IMR-90 (cell line): ENCODE results near the gene TNIP2. TPM values are rescaled to one million over a fixed set of nuclear protein-coding genes. Genes with fewer than 3 reads are reported as not detected.

Experiments used
- ATAC-seq: fragments of 200-7000 bp; cut with Tn5 transposase; 2 replicates; pipeline ENCODE4 v1.9.1; 2020; ENCODE audit warnings: low read depth, mild to moderate bottlenecking, moderate library complexity
- BruUV-seq: library from RNA; stranded (reverse); fragments of 400-500 nt; replicated peaks from 2 replicates; lab custom pipeline; 2021; lab: Mats Ljungman, UMichigan
- CTCF ChIA-PET: fragments of 300-600 bp; formaldehyde crosslinking; extraction: SDS; loops from one replicate; lab custom pipeline; 2021; ENCODE audit warnings: antibody characterized with exemption; lab: Yijun Ruan, JAX
- POLR2A ChIA-PET: fragments of 300-600 bp; sonication (Branson Sonifier 250); formaldehyde crosslinking; loops from one replicate; lab custom pipeline; 2022; ENCODE audit warnings: antibody characterized with exemption; ENCODE audit not compliant: unreplicated experiment; lab: Charles Lee
- DNase-seq: peaks from one replicate; pipeline ENCODE4 v3.0.0; 2013
- H2AFZ ChIP-seq: replicated peaks from 2 replicates; pipeline ENCODE3; 2013; ENCODE audit warnings: low read length, mild to moderate bottlenecking; ENCODE audit not compliant: poor library complexity
- H2AK5ac ChIP-seq: 2 replicates; pipeline ENCODE4 v1.6.1; 2013; ENCODE audit warnings: low read depth, low read length, inconsistent platforms
- H2AK9ac ChIP-seq: replicated peaks from 2 replicates; pipeline ENCODE3; 2013; ENCODE audit warnings: mild to moderate bottlenecking, low read depth, low read length, moderate library complexity; ENCODE audit not compliant: poor library complexity
- H2BK120ac ChIP-seq: 2 replicates; pipeline ENCODE4 v1.6.1; 2013; ENCODE audit warnings: low read depth, low read length, inconsistent platforms
- H2BK15ac ChIP-seq: 3 replicates; pipeline ENCODE4 v1.6.1; 2013; ENCODE audit warnings: low read depth, low read length, inconsistent platforms
- H2BK20ac ChIP-seq: 2 replicates; pipeline ENCODE4 v1.6.1; 2013; ENCODE audit warnings: low read depth, mild to moderate bottlenecking, inconsistent platforms, low read length, moderate library complexity
- H2BK5ac ChIP-seq: 2 replicates; pipeline ENCODE4 v1.6.1; 2013; ENCODE audit warnings: mild to moderate bottlenecking, low read depth, low read length, inconsistent platforms; ENCODE audit not compliant: poor library complexity, severe bottlenecking
- H3K14ac ChIP-seq: replicated peaks from 2 replicates; pipeline ENCODE4 v1.6.1; 2013; ENCODE audit warnings: low read depth, low read length, inconsistent platforms
- H3K18ac ChIP-seq: 2 replicates; pipeline ENCODE4 v1.6.1; 2013; ENCODE audit warnings: low read depth, low read length, control low read depth
- H3K23ac ChIP-seq: 2 replicates; pipeline ENCODE4 v1.6.1; 2013; ENCODE audit warnings: low read depth, low read length, inconsistent platforms
- H3K27ac ChIP-seq: 2 replicates; pipeline ENCODE4 v1.5.1; 2013; ENCODE audit warnings: mild to moderate bottlenecking, control low read depth, low read length; ENCODE audit not compliant: insufficient read depth
- H3K27me3 ChIP-seq: 2 replicates; pipeline ENCODE4 v1.6.1; 2013; ENCODE audit warnings: low read length; ENCODE audit not compliant: control insufficient read depth, insufficient read depth
- H3K36me3 ChIP-seq: 2 replicates; pipeline ENCODE4 v1.6.1; 2013; ENCODE audit warnings: low read length, mixed read lengths; ENCODE audit not compliant: control insufficient read depth, insufficient read depth
- H3K4ac ChIP-seq: 2 replicates; pipeline ENCODE4 v1.6.1; 2013; ENCODE audit warnings: low read depth, low read length, inconsistent platforms
- H3K4me1 ChIP-seq: 2 replicates; pipeline ENCODE4 v1.6.1; 2013; ENCODE audit warnings: low read length, mixed read lengths; ENCODE audit not compliant: control insufficient read depth, insufficient read depth
- H3K4me2 ChIP-seq: 2 replicates; pipeline ENCODE4 v1.6.1; 2013; ENCODE audit warnings: low read depth, mild to moderate bottlenecking, control low read depth, low read length, moderate library complexity
- H3K4me3 ChIP-seq: 2 replicates; pipeline ENCODE4 v1.5.1; 2013; ENCODE audit warnings: low read depth, mild to moderate bottlenecking, control low read depth, low read length, moderate library complexity; ENCODE audit not compliant: insufficient read depth
- H3K56ac ChIP-seq: 2 replicates; pipeline ENCODE4 v1.6.1; 2013; ENCODE audit warnings: low read length, inconsistent platforms; ENCODE audit not compliant: insufficient read depth; ENCODE audit errors: extremely low read depth
- H3K79me1 ChIP-seq, 2 experiments: 2 replicates each; pipeline ENCODE4 v1.6.1; 2013; ENCODE audit warnings: low read length in 2 of 2, inconsistent platforms in 1 of 2, low read depth in 1 of 2
- H3K9ac ChIP-seq: 2 replicates; pipeline ENCODE4 v1.6.1; 2013; ENCODE audit warnings: low read depth, low read length, control low read depth
- H3K9me1 ChIP-seq: 2 replicates; pipeline ENCODE4 v1.6.1; 2013; ENCODE audit warnings: low read length, inconsistent platforms; ENCODE audit not compliant: insufficient read depth
- H3K9me3 ChIP-seq: 2 replicates; pipeline ENCODE4 v1.6.1; 2013; ENCODE audit warnings: low read length; ENCODE audit not compliant: control insufficient read depth, insufficient read depth
- H4K20me1 ChIP-seq: 2 replicates; pipeline ENCODE4 v1.6.1; 2013; ENCODE audit warnings: low read length, inconsistent platforms; ENCODE audit not compliant: insufficient read depth
- H4K5ac ChIP-seq: 2 replicates; pipeline ENCODE4 v1.6.1; 2013; ENCODE audit warnings: mild to moderate bottlenecking, low read depth, low read length, control low read depth
- H4K8ac ChIP-seq, 2 experiments: 2 replicates each; pipeline ENCODE4 v1.6.1; 2013; ENCODE audit warnings: low read depth in 2 of 2, low read length in 2 of 2, control low read depth in 1 of 2, inconsistent platforms in 1 of 2
- H4K91ac ChIP-seq: 2 replicates; pipeline ENCODE4 v1.6.1; 2013; ENCODE audit warnings: low read depth, low read length, inconsistent platforms; ENCODE audit not compliant: insufficient read depth
- BHLHE40 ChIP-seq: fragments of 150-350 bp; IDR thresholded peaks from 2 replicates; pipeline ENCODE4 v1.6.1; 2016; ENCODE audit warnings: mild to moderate bottlenecking, low read depth, low read length
- CHD1 ChIP-seq: IDR thresholded peaks from 2 replicates; pipeline ENCODE4 v1.6.1; 2012; ENCODE audit warnings: low read depth, low read length, improper control_type of control experiment
- CTCF ChIP-seq: conservative IDR thresholded peaks from 2 replicates; pipeline ENCODE4 v1.5.1; 2012; ENCODE audit warnings: mild to moderate bottlenecking, low read depth, low read length, improper control_type of control experiment
- FOS ChIP-seq: fragments of 150-350 bp; IDR thresholded peaks from 2 replicates; pipeline ENCODE4 v1.6.1; 2016; ENCODE audit warnings: low read depth, low read length
- MAFK ChIP-seq: IDR thresholded peaks from 2 replicates; pipeline ENCODE4 v1.6.1; 2012; ENCODE audit warnings: low read depth, low read length, improper control_type of control experiment
- MAZ ChIP-seq: IDR thresholded peaks from 2 replicates; pipeline ENCODE4 v1.6.1; 2012; ENCODE audit warnings: low read depth, mild to moderate bottlenecking, low read length, improper control_type of control experiment, moderate library complexity, borderline replicate concordance
- NFE2L2 ChIP-seq: fragments of 150-350 bp; IDR thresholded peaks from 2 replicates; pipeline ENCODE4 v1.6.1; 2016; ENCODE audit warnings: low read depth, mild to moderate bottlenecking, low read length
- POLR2A ChIP-seq: IDR thresholded peaks from 2 replicates; pipeline ENCODE4 v1.6.1; 2012; ENCODE audit warnings: mild to moderate bottlenecking, low read depth, low read length
- RAD21 ChIP-seq: IDR thresholded peaks from 2 replicates; pipeline ENCODE4 v1.6.1; 2012; ENCODE audit warnings: low read length, improper control_type of control experiment
- RCOR1 ChIP-seq: IDR thresholded peaks from 2 replicates; pipeline ENCODE4 v1.6.1; 2012; ENCODE audit warnings: mild to moderate bottlenecking, low read length, improper control_type of control experiment; ENCODE audit not compliant: insufficient replicate concordance
- RFX5 ChIP-seq: IDR thresholded peaks from 2 replicates; pipeline ENCODE4 v1.8.0; 2012; ENCODE audit warnings: low read depth, mild to moderate bottlenecking, low read length, moderate library complexity
- SMC3 ChIP-seq: fragments of 150-350 bp; IDR thresholded peaks from 2 replicates; pipeline ENCODE4 v1.6.1; 2016; ENCODE audit warnings: low read depth, mild to moderate bottlenecking, antibody characterized with exemption, low read length, moderate library complexity
- WGBS, 2 experiments: methylation state at CpG; one replicate each; pipeline versions ENCODE4 v1.1.5 to v1.1.7; 2013; ENCODE audit warnings: missing lambda C conversion rate in 2 of 2; ENCODE audit not compliant: insufficient read length in 1 of 2; ENCODE audit errors: extremely low coverage in 2 of 2; 5-methylcytosine and 5-hydroxymethylcytosine counted together
- dilution Hi-C: fragments of 300-500 bp; cut with HindIII; formaldehyde crosslinking; loops from one replicate; pipeline ENCODE4 v1.14.3; 2018; ENCODE audit warnings: low sequenced_read_pairs; ENCODE audit not compliant: unreplicated experiment
- in situ Hi-C: fragments of 300-500 bp; cut with MboI; formaldehyde crosslinking; loops from 3 replicates; pipeline ENCODE4 v1.14.3; 2019; ENCODE audit warnings: low sequenced_read_pairs, inconsistent platforms, mixed read lengths
- intact Hi-C: fragments of 100-400 bp; cut with micrococcal nuclease; formaldehyde crosslinking; loops from 2 replicates; pipeline ENCODE4 v1.10.0; 2022
- polyA plus RNA-seq, 3 experiments: library from polyadenylated mRNA; depleted of rRNA; stranded (reverse); fragments of >200 nt; gene quantifications; 2 replicates each; pipeline ENCODE4 v1.2.3, GENCODE V29; 2012; ENCODE audit warnings: low replicate concordance in 1 of 3
- total RNA-seq: library from RNA; depleted of rRNA; stranded (reverse); fragments of >200 nt; gene quantifications from 2 replicates; pipeline ENCODE4 v1.2.3, GENCODE V29; 2012

TNIP2 gene
- total and polyA plus RNA-seq, 2 of the 4 experiments (the other 2 are of a cell fraction): 33.3 to 38.5 TPM

- BruUV-seq: no TSS peak
- in situ Hi-C loops: no loop called here
- H3K9ac ChIP-seq: no peak overlapping the region
- peaks cover 0 to 68% of the 10 kb centered on the region in 2 experiments for H3K79me1 ChIP-seq
- no peak overlapping the region for H3K18ac ChIP-seq
- H2BK20ac ChIP-seq: no peak overlapping the region
- peaks cover 5% of the 10 kb centered on the region; the same call in 1 of the 2 replicates for H3K9me1 ChIP-seq
- 0 out of 2 replicates have a peak, but pooled peaks cover 2% of the 10 kb centered on the region for H3K36me3 ChIP-seq
- H4K91ac ChIP-seq: no peak overlapping the region
- H3K56ac ChIP-seq: no peak overlapping the region
- peaks cover 29% of the 10 kb centered on the region for H3K4me1 ChIP-seq
- H2BK5ac ChIP-seq: no peak overlapping the region
- TF ChIP-seq MAZ: no peak
- no peak for TF ChIP-seq BHLHE40
- no peak for TF ChIP-seq FOS
- no peak for TF ChIP-seq RAD21
- TF ChIP-seq SMC3: no peak
- no peak for TF ChIP-seq POLR2A
- no peak for TF ChIP-seq RFX5
- no peak for TF ChIP-seq MAFK
- TF ChIP-seq CTCF: no peak
- TF ChIP-seq RCOR1: no peak
- no peak for TF ChIP-seq NFE2L2
- TF ChIP-seq CHD1: no peak
- H3K27ac ChIP-seq: no peak overlapping the region
- no peaks in the 10 kb centered on the region for H3K27me3 ChIP-seq
- dilution Hi-C loops: no loop called here
- DNase-seq: no peak
- H4K20me1 ChIP-seq: peaks cover 9% of the 10 kb centered on the region; the same call in 1 of the 2 replicates
- no peak overlapping the region for H2BK15ac ChIP-seq
- no peak overlapping the region for H2AK5ac ChIP-seq
- ChIA-PET POLR2A (no interaction called here), CTCF (no interaction called here)
- no peak overlapping the region for H2AK9ac ChIP-seq
- H3K9me3 ChIP-seq: no peaks in the 10 kb centered on the region
- ATAC-seq: no peak
- intact Hi-C loops: no loop called here
- no peak overlapping the region for H2AFZ ChIP-seq
- no peak overlapping the region for H4K5ac ChIP-seq
- H3K4me2 ChIP-seq: no peak overlapping the region
- no peak overlapping the region for H3K4ac ChIP-seq
- 92% methylated on average over 6 of the region's 10 CpGs; no CpG with 5 or more reads in 1 of the 2 experiments for WGBS, 2 experiments
- H2BK120ac ChIP-seq: no peak overlapping the region
- no peak overlapping the region for H3K23ac ChIP-seq
- no peak overlapping the region for H3K14ac ChIP-seq
- H3K4me3 ChIP-seq: no peak overlapping the region
- no peak overlapping the region for H4K8ac ChIP-seq
Observed at GRCh38 chr4:2804449-2804972, 48.4 kb upstream of the TNIP2 start.
